Measurements from ENCODE around the gene LMOD2.

- TF ChIP-seq CTCF (IDR thresholded peaks at IDR 0.05; ENCODE audit: extremely low read depth in 1 of 2, insufficient read depth in 1 of 2, low read depth in 1 of 2, low read length in 2 of 2) (peak; percentile 44 to 52), POLR2A (IDR thresholded peaks at IDR 0.05; ENCODE audit: low read depth, low read length) (no peak), MAX (IDR thresholded peaks at IDR 0.05; ENCODE audit: insufficient read depth, insufficient read length) (no peak), EZH2 (IDR thresholded peaks at IDR 0.05; ENCODE audit: borderline replicate concordance, low read depth, low read length, severe bottlenecking) (no peak), MYC (IDR thresholded peaks at IDR 0.05; ENCODE audit: low read depth, low read length) (no peak), POLR2AphosphoS5 (IDR thresholded peaks at IDR 0.05; ENCODE audit: insufficient read depth, low read depth, low read length) (no peak), GATA2 (IDR thresholded peaks at IDR 0.05; ENCODE audit: insufficient read depth, insufficient read length, low read depth, low read length) (no peak), FOS (IDR thresholded peaks at IDR 0.05; ENCODE audit: borderline replicate concordance, insufficient read depth, low read length) (no peak)
Measured at GRCh38 chr7:123635551-123636359, 19.9 kb upstream of the LMOD2 start.
